ENCODE results near the gene POLR2F.

The POLR2F gene

DNA sequence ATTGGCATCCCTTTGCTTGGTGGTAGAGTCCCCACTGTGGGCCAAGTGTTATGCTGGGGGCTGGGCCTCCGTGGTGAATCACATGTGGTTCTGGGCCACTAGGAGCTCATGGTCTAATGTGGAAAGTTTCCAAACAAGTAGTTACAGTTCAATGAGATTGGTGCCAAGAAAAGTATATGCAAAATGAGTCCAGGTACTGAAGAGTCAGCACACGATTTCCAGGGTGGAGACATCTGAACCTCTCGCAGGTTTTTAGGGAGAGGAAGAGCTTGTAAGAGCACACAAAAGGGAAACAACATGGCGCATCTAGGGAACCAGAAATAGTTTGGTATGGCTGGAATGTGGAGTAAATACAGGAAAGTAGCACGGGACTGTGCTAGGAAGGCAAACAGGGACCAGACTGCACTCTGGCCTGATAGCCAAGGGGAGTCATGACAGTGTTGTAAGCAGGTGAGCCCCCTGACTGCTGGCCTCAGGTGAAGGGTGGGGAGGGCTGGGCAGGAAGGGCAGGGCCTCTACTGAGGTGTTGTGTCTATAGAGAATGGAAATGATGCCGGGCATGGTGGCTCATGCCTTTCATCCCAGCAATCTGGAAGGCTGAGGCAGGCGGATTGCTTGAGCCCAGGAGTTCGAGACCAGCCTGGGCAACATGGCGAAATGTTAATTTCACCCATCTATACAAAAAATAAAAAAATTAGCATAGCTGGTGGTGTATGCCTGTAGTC, 12.6 kb downstream of the POLR2F start:
- H3K4me3 ChIP-seq (ENCODE audit: low read length): no peak overlapping the region

DNA sequence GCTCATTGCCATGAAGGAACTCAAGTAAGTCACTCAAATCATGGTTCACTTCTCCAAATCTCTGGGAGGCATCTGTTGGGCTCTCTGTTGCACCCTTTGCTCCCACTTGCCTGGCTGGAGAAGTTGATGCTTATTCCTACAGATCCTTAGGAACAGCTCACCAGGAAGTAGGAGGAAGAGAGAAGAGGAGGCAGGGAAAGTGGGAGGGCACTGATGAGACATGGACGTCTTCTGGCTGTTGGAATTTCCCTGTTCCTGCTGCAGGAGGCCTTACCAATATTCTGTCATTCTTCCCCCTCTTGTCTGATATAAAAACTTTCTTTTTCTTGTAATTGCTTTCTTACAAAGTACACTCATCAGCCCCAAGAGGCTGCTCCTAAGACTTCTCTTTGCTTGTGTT, 13.6 kb downstream of the POLR2F start:
- Histone ChIP-seq H3K4me3 (ENCODE audit: low read length) (no peak overlapping the region), H3F3A (ENCODE audit: control insufficient read depth, insufficient read depth) (0 out of 2 replicates have a peak, but pooled peaks cover 3% of the 10 kb centered on the region), H3K4me1 (ENCODE audit: control insufficient read depth, low read length) (no peaks in the 10 kb centered on the region), H3K9me3 (ENCODE audit: control insufficient read depth, insufficient read depth, low read length) (no peaks in the 10 kb centered on the region), H3K27ac (ENCODE audit: low read depth, low read length) (no peak overlapping the region), H3K4me2 (ENCODE audit: low read length) (no peak overlapping the region), H3K79me2 (ENCODE audit: control insufficient read depth, low read length) (peaks cover 6% of the 10 kb centered on the region), H3K36me3 (ENCODE audit: control insufficient read depth, low read length) (peaks cover 53% of the 10 kb centered on the region), H3K27me3 (ENCODE audit: control insufficient read depth, low read length) (no peaks in the 10 kb centered on the region), H4K20me1 (ENCODE audit: control insufficient read depth, insufficient read depth, low read depth, low read length) (no peaks in the 10 kb centered on the region), H3K9me2 (replicated peaks; ENCODE audit: control insufficient read depth, low read length) (no peaks in the 10 kb centered on the region)
- no peak for TF ChIP-seq EZH2phosphoT487 (IDR thresholded peaks at IDR 0.05; ENCODE audit: borderline replicate concordance, low read length)
- TF ChIP-seq, protein P1, sequence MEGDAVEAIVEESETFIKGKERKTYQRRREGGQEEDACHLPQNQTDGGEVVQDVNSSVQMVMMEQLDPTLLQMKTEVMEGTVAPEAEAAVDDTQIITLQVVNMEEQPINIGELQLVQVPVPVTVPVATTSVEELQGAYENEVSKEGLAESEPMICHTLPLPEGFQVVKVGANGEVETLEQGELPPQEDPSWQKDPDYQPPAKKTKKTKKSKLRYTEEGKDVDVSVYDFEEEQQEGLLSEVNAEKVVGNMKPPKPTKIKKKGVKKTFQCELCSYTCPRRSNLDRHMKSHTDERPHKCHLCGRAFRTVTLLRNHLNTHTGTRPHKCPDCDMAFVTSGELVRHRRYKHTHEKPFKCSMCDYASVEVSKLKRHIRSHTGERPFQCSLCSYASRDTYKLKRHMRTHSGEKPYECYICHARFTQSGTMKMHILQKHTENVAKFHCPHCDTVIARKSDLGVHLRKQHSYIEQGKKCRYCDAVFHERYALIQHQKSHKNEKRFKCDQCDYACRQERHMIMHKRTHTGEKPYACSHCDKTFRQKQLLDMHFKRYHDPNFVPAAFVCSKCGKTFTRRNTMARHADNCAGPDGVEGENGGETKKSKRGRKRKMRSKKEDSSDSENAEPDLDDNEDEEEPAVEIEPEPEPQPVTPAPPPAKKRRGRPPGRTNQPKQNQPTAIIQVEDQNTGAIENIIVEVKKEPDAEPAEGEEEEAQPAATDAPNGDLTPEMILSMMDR (IDR thresholded peaks at IDR 0.05; ENCODE audit: low read depth, low read length, poor library complexity, severe bottlenecking): no peak

More for the DNA sequence above, 12.6 kb downstream of the POLR2F start:
- H3K4me2 ChIP-seq (ENCODE audit: low read length): no peak overlapping the region
- peaks cover 63% of the 10 kb centered on the region for H3K36me3 ChIP-seq (ENCODE audit: control insufficient read depth, low read length)
- no peaks in the 10 kb centered on the region for H4K20me1 ChIP-seq (ENCODE audit: control insufficient read depth, insufficient read depth, low read depth, low read length)
- no peak overlapping the region for H3K27ac ChIP-seq (ENCODE audit: low read depth, low read length)
- no peaks in the 10 kb centered on the region for H3K27me3 ChIP-seq (ENCODE audit: control insufficient read depth, low read length)
- TF ChIP-seq, protein P1 (IDR thresholded peaks at IDR 0.05; ENCODE audit: low read depth, low read length, poor library complexity, severe bottlenecking): no peak
- TF ChIP-seq EZH2phosphoT487 (IDR thresholded peaks at IDR 0.05; ENCODE audit: borderline replicate concordance, low read length): no peak
- no peaks in the 10 kb centered on the region for H3K9me3 ChIP-seq (ENCODE audit: control insufficient read depth, insufficient read depth, low read length)
- 0 out of 2 replicates have a peak, but pooled peaks cover 3% of the 10 kb centered on the region for H3F3A ChIP-seq (ENCODE audit: control insufficient read depth, insufficient read depth)
- no peaks in the 10 kb centered on the region for H3K9me2 ChIP-seq (replicated peaks; ENCODE audit: control insufficient read depth, low read length)
- H3K4me1 ChIP-seq (ENCODE audit: control insufficient read depth, low read length): no peaks in the 10 kb centered on the region
- H3K79me2 ChIP-seq (ENCODE audit: control insufficient read depth, low read length): peaks cover 6% of the 10 kb centered on the region

DNA sequence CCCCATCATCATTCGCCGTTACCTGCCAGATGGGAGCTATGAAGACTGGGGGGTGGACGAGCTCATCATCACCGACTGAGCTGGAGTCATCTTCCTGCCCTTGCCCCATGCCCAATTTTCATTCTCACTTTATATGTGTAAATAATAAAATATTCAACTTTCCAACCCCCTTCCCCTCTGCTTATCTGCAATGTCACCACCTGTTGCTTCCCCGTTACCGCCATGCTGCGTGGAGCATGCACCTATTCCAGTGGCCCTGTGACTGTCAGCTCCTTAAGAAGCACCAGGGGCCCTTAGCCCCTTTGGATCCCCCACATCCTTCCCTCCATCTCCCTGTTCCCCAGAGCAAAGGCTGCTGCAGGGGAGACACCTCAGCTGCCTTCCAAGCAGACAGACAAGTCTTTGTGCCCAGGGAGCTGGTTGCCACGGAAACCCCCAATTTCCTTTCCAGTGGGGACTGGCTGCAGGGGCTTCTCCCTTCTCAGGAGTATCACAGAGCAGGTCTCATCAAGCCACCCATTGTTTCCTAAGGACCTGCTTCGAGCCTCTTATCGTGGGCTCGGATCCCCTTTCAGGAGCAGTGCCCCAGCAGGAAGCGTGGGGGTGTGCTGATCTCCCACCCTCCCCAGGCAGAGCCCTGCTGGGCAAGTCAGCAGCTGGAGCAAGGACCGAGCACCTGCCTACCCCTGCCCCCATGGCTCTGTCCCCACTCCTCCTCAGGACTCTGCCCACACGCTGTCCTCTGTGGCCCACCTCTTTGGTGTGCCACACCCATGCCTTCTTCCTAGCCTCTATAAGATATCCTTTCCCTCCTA, 14.3 kb downstream of the POLR2F start:
- Histone ChIP-seq H3K27me3 (ENCODE audit: control insufficient read depth, low read length) (no peaks in the 10 kb centered on the region), H3F3A (ENCODE audit: control insufficient read depth, insufficient read depth) (0 out of 2 replicates have a peak, but pooled peaks cover 3% of the 10 kb centered on the region), H4K20me1 (ENCODE audit: control insufficient read depth, insufficient read depth, low read depth, low read length) (no peaks in the 10 kb centered on the region), H3K27ac (ENCODE audit: low read depth, low read length) (no peak overlapping the region), H3K9me2 (replicated peaks; ENCODE audit: control insufficient read depth, low read length) (no peaks in the 10 kb centered on the region), H3K4me2 (ENCODE audit: low read length) (no peak overlapping the region), H3K36me3 (ENCODE audit: control insufficient read depth, low read length) (peaks cover 50% of the 10 kb centered on the region), H3K9me3 (ENCODE audit: control insufficient read depth, insufficient read depth, low read length) (no peaks in the 10 kb centered on the region), H3K79me2 (ENCODE audit: control insufficient read depth, low read length) (peaks cover 6% of the 10 kb centered on the region), H3K4me3 (ENCODE audit: low read length) (no peak overlapping the region), H3K4me1 (ENCODE audit: control insufficient read depth, low read length) (no peaks in the 10 kb centered on the region)
- TF ChIP-seq, protein P1 (IDR thresholded peaks at IDR 0.05; ENCODE audit: low read depth, low read length, poor library complexity, severe bottlenecking): no peak
- no peak for TF ChIP-seq EZH2phosphoT487 (IDR thresholded peaks at IDR 0.05; ENCODE audit: borderline replicate concordance, low read length)

Data from DOHH2 (cell line).